H1 (cell line): ENCODE data around the gene ZFR. TPM values are rescaled to one million over a fixed set of nuclear protein-coding genes. Genes with fewer than 3 reads are reported as not detected.

Source experiments
- ASH2L ChIP-seq: fragments of 200-600, 300-600 bp; sonication (generic); IDR thresholded peaks from one replicate; pipeline ENCODE4 v1.7.1; 2017; ENCODE audit warnings: low read length
- ATF2 ChIP-seq: IDR thresholded peaks from 2 replicates; pipeline ENCODE4 v1.6.1; 2012; ENCODE audit warnings: low read length, inconsistent platforms
- CHD1 ChIP-seq: IDR thresholded peaks from 2 replicates; pipeline ENCODE4 v1.6.1; 2012; ENCODE audit warnings: low read depth, low read length, improper control_type of control experiment
- CHD2 ChIP-seq: IDR thresholded peaks from 2 replicates; pipeline ENCODE4 v1.6.1; 2012; ENCODE audit warnings: low read length, improper control_type of control experiment
- CTBP2 ChIP-seq: IDR thresholded peaks from 2 replicates; pipeline ENCODE4 v1.7.0; 2011; ENCODE audit warnings: borderline replicate concordance, mild to moderate bottlenecking, moderate library complexity, mixed read lengths, low read length; ENCODE audit not compliant: insufficient read depth, insufficient read length
- E2F6 ChIP-seq: IDR thresholded peaks from 2 replicates; pipeline ENCODE4 v1.6.1; 2012; ENCODE audit warnings: inconsistent platforms
- EGR1 ChIP-seq: IDR thresholded peaks from 2 replicates; pipeline ENCODE4 v1.6.1; 2011; ENCODE audit warnings: low read depth, low read length, borderline replicate concordance
- EP300 ChIP-seq, 2 experiments: IDR thresholded peaks; 1 replicate in 1 of 2; 2 replicates in 1 of 2; pipeline ENCODE4 v1.6.1; 2011 to 2012; ENCODE audit warnings: low read depth in 2 of 2, low read length in 2 of 2, mild to moderate bottlenecking in 2 of 2, borderline replicate concordance in 1 of 2, inconsistent platforms in 1 of 2, moderate library complexity in 1 of 2
- KDM4A ChIP-seq: IDR thresholded peaks from one replicate; pipeline ENCODE4 v1.7.1; 2012; ENCODE audit warnings: low read depth, mild to moderate bottlenecking, moderate library complexity, low read length, inconsistent platforms; ENCODE audit not compliant: severe bottlenecking
- NRF1 ChIP-seq: IDR thresholded peaks from 2 replicates; pipeline ENCODE4 v1.6.1; 2011; ENCODE audit warnings: mild to moderate bottlenecking, low read depth, low read length, improper control_type of control experiment
- PHF8 ChIP-seq: fragments of 200-600 bp; sonication (generic); conservative IDR thresholded peaks from 2 replicates; pipeline ENCODE4 v1.7.1; 2012; ENCODE audit warnings: low read depth, mild to moderate bottlenecking, inconsistent platforms, low read length, moderate library complexity
- POLR2A ChIP-seq, 2 experiments: IDR thresholded peaks; 1 replicate in 1 of 2; 2 replicates in 1 of 2; pipeline ENCODE4 v1.6.1; 2011; ENCODE audit warnings: low read depth in 2 of 2, low read length in 2 of 2, mild to moderate bottlenecking in 2 of 2; ENCODE audit errors: control extremely low read depth in 1 of 2
- RAD21 ChIP-seq, 2 experiments: IDR thresholded peaks in 1 of 2; conservative IDR thresholded peaks in 1 of 2; 2 replicates each; pipeline ENCODE4 v1.6.1; 2011; ENCODE audit warnings: low read depth in 2 of 2, low read length in 2 of 2, improper control_type of control experiment in 1 of 2, inconsistent platforms in 1 of 2, mild to moderate bottlenecking in 1 of 2, moderate library complexity in 1 of 2
- RBBP5 ChIP-seq: IDR thresholded peaks from 2 replicates; pipeline ENCODE4 v1.7.1; 2012; ENCODE audit warnings: low read depth, mild to moderate bottlenecking, inconsistent platforms, low read length, moderate library complexity, borderline replicate concordance
- SIN3A ChIP-seq, 2 experiments: IDR thresholded peaks in 1 of 2; conservative IDR thresholded peaks in 1 of 2; 2 replicates each; pipeline ENCODE4 v1.6.1; 2011 to 2012; ENCODE audit warnings: low read length in 2 of 2, improper control_type of control experiment in 1 of 2, low read depth in 1 of 2, mild to moderate bottlenecking in 1 of 2
- SIX5 ChIP-seq: IDR thresholded peaks from 2 replicates; pipeline ENCODE4 v1.6.1; 2011; ENCODE audit warnings: mild to moderate bottlenecking, low read depth, low read length
- TAF1 ChIP-seq: IDR thresholded peaks from 2 replicates; pipeline ENCODE4 v1.6.1; 2011; ENCODE audit warnings: mild to moderate bottlenecking, low read depth, low read length
- TBP ChIP-seq: IDR thresholded peaks from 2 replicates; pipeline ENCODE4 v1.6.1; 2011; ENCODE audit warnings: low read depth, low read length, improper control_type of control experiment
- polyA plus RNA-seq, 7 experiments: library from polyadenylated mRNA; depleted of rRNA in 3 of 7; stranded (reverse) in 5 of 7; unstranded in 2 of 7; fragments of >200 nt in 5 of 7; fragments of 200-250 nt in 2 of 7; gene quantifications; 1 replicate in 5 of 7; 2 replicates in 1 of 7; 4 replicates in 1 of 7; pipeline versions ENCODE4 v1.2.1 to v1.2.3, GENCODE V29; 2011 to 2013; ENCODE audit warnings: missing spikeins in 2 of 7, mixed read lengths in 2 of 7
- total RNA-seq: library from RNA; stranded (reverse); fragmentation: NEBNext Ultra II Directional; extraction: Animal tissue kit (Norgen Biotek cat#: 25700); gene quantifications from 2 replicates; pipeline ENCODE4 v1.2.1, GENCODE V29; 2021

Gene ZFR
- total and polyA plus RNA-seq, 2 of the 8 experiments (the other 6 are each of a cell fraction or from before 2014, with no cell fraction given), result 68.8 to 92.7 TPM

GRCh38 chr5:32444431-32445286 lies at the start of gene ZFR (continued):
- TF ChIP-seq ATF2 (0 out of 2 replicates have a peak, but pooled peaks have one; percentile 38), KDM4A (peak; percentile 99), TAF1 (peak; percentile 75), SIX5 (peak; percentile 61), RAD21 (IDR thresholded peaks at IDR 0.05 in 1 of 2, conservative IDR thresholded peaks at IDR 0.05 in 1 of 2; ENCODE audit: low read depth in 2 of 2, low read length in 2 of 2) (no peak), NRF1 (peak; percentile 78), EP300 (IDR thresholded peaks at IDR 0.05; ENCODE audit: borderline replicate concordance in 1 of 2, low read depth in 2 of 2, low read length in 2 of 2) (no peak), PHF8 (peak; percentile 86), POLR2A (IDR thresholded peaks at IDR 0.05; ENCODE audit: control extremely low read depth in 1 of 2, low read depth in 2 of 2, low read length in 2 of 2) (peak; percentile 54 to 83), CHD1 (no peak), ASH2L (peak; percentile 83), E2F6 (peak; percentile 91), CTBP2 (peak; percentile 46), CHD2 (no peak), EGR1 (peak; percentile 9; the same call in 1 of the 2 replicates), SIN3A (conservative IDR thresholded peaks at IDR 0.05 in 1 of 2, IDR thresholded peaks at IDR 0.05 in 1 of 2; ENCODE audit: low read depth in 1 of 2, low read length in 2 of 2) (peak; percentile 31 to 48; a peak in 2 of 4 replicates), TBP (peak; percentile 48; the same call in 1 of the 2 replicates), RBBP5 (peak; percentile 70)
